ENCODE results near the gene AMY1C.
"Not testable (repeated sequence)": the region's sequence is repeated elsewhere in the genome, so short reads cannot be mapped to it uniquely, and the experiment has no call there.

DNA sequence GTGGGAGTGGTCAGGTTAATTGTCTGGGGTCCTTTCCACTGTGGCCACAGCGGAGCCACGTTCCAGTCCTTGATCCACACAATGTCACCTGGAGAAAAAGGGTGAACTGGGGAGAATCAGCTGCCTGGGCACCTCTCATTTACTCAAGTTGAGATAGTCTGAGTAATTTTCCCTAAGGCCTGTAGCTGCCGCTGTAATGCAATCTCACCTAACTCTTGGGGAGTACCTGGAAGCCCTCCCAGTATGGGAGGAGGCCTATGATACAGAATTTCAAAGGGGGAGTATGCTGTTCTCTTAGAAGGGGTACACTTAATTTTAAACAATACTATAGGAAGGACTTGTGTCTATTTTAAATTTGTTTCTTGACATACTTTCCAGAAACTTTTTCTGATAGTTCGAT, 5.2 kb upstream of the AMY1C start:
- TF ChIP-seq, protein P1, sequence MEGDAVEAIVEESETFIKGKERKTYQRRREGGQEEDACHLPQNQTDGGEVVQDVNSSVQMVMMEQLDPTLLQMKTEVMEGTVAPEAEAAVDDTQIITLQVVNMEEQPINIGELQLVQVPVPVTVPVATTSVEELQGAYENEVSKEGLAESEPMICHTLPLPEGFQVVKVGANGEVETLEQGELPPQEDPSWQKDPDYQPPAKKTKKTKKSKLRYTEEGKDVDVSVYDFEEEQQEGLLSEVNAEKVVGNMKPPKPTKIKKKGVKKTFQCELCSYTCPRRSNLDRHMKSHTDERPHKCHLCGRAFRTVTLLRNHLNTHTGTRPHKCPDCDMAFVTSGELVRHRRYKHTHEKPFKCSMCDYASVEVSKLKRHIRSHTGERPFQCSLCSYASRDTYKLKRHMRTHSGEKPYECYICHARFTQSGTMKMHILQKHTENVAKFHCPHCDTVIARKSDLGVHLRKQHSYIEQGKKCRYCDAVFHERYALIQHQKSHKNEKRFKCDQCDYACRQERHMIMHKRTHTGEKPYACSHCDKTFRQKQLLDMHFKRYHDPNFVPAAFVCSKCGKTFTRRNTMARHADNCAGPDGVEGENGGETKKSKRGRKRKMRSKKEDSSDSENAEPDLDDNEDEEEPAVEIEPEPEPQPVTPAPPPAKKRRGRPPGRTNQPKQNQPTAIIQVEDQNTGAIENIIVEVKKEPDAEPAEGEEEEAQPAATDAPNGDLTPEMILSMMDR (IDR thresholded peaks at IDR 0.05), result not testable (repeated sequence)
- TF ChIP-seq POLR2A (IDR thresholded peaks at IDR 0.05), result not testable (repeated sequence)
